Kidney epithelial cell (primary cell): ENCODE measurements around the gene SEMA4F. TPM values are rescaled to one million over a fixed set of nuclear protein-coding genes. Genes with fewer than 3 reads are reported as not detected.
A peak's percentile ranks its signal among the peaks of the same experiment; 100 is the strongest.

ENCODE experiments used
- DNase-seq: peaks from one replicate; pipeline ENCODE4 v3.0.0-alpha.2; 2010; ENCODE audit warnings: low read depth
- H3K27me3 ChIP-seq: 2 replicates; pipeline ENCODE4 v1.6.0; 2011; ENCODE audit warnings: low read length; ENCODE audit not compliant: control insufficient read depth, insufficient read depth
- H3K36me3 ChIP-seq: 2 replicates; pipeline ENCODE4 v1.5.1; 2011; ENCODE audit warnings: low read length; ENCODE audit not compliant: control insufficient read depth, insufficient read depth
- H3K4me3 ChIP-seq: 2 replicates; pipeline ENCODE4 v1.5.1; 2011; ENCODE audit warnings: low read depth, mild to moderate bottlenecking, control low read depth, low read length
- CTCF ChIP-seq: IDR thresholded peaks from 2 replicates; pipeline ENCODE4 v1.5.1; 2011; ENCODE audit warnings: mild to moderate bottlenecking, moderate library complexity, low read length, control low read depth, inconsistent platforms; ENCODE audit not compliant: insufficient read depth, poor library complexity, severe bottlenecking
- total RNA-seq: library from RNA; depleted of rRNA; stranded (reverse); fragments of >200 nt; gene quantifications from 2 replicates; pipeline ENCODE4 v1.2.3, GENCODE V29; 2015

Gene SEMA4F
- total RNA-seq, 1 donor from 2014 or later, result 16.4 TPM

GRCh38 chr2:74639550-74639949, 14.5 kb upstream of the SEMA4F start:
- no peak for DNase-seq
- Histone ChIP-seq H3K27me3 (no peaks in the 10 kb centered on the region), H3K36me3 (no peaks in the 10 kb centered on the region), H3K4me3 (no peak overlapping the region)
- no peak for TF ChIP-seq CTCF

- no peak for TF ChIP-seq CTCF
- H3K27me3 ChIP-seq, result peaks cover 3% of the 10 kb centered on the region
- H3K36me3 ChIP-seq, result no peaks in the 10 kb centered on the region
- no peak overlapping the region for H3K4me3 ChIP-seq
- DNase-seq, result no peak
Measured at GRCh38 chr2:74645344-74645743, 8.7 kb upstream of the SEMA4F start.

GRCh38 chr2:74646201-74646600, 7.8 kb upstream of the SEMA4F start:
- Histone ChIP-seq H3K36me3 (no peaks in the 10 kb centered on the region), H3K27me3 (peaks cover 3% of the 10 kb centered on the region), H3K4me3 (no peak overlapping the region)
- DNase-seq, result no peak
- no peak for TF ChIP-seq CTCF

GRCh38 chr2:74646834-74647482, 7.1 kb upstream of the SEMA4F start:
- Histone ChIP-seq H3K36me3 (no peaks in the 10 kb centered on the region), H3K27me3 (peaks cover 3% of the 10 kb centered on the region), H3K4me3 (no peak overlapping the region)
- TF ChIP-seq CTCF, result no peak
- DNase-seq, result no peak

GRCh38 chr2:74648009-74648443, 6.0 kb upstream of the SEMA4F start, which contains the start of gene M1AP:
Gene M1AP (minus strand): TSS chr2:74648330. CDS start chr2:74640275, 8,055 bp downstream.
- no peak for DNase-seq
- TF ChIP-seq CTCF, result peak; percentile 31
- H3K4me3 ChIP-seq, result peak within 1 kb of the TSS; percentile 48

GRCh38 chr2:74653589-74653984, 460 bp upstream of the SEMA4F start:
- TF ChIP-seq CTCF, result no peak
- Histone ChIP-seq H3K4me3 (peak overlapping the region; percentile 68), H3K36me3 (no peaks in the 10 kb centered on the region), H3K27me3 (no peaks in the 10 kb centered on the region)
- DNase-seq, result no peak

More at GRCh38 chr2:74648009-74648443, 6.0 kb upstream of the SEMA4F start, which contains the start of gene M1AP:
- Histone ChIP-seq H3K27me3 (peaks cover 3% of the 10 kb centered on the region), H3K36me3 (no peaks in the 10 kb centered on the region)
